Gastroesophageal sphincter (tissue), 3 donors: ENCODE measurements around the gene SMTN.

ENCODE experiments used
- CTCF ChIP-seq, 4 experiments: fragments of 200-600 bp in 2 of 4; fragments of 450-650 bp in 2 of 4; sonication (generic) in 1 of 4; IDR thresholded peaks; one replicate each; pipeline ENCODE4 v1.5.1; 2017 to 2019; ENCODE audit warnings: antibody characterized with exemption in 4 of 4, mild to moderate bottlenecking in 2 of 4, moderate library complexity in 2 of 4
- POLR2A ChIP-seq, 2 donors: fragments of 450-650 bp; IDR thresholded peaks; one replicate each; pipeline ENCODE4 v1.6.1; 2017; ENCODE audit warnings: antibody characterized with exemption in 2 of 2, mild to moderate bottlenecking in 2 of 2, moderate library complexity in 1 of 2
- POLR2AphosphoS5 ChIP-seq: sonication (generic); formaldehyde crosslinking; IDR thresholded peaks from one replicate; pipeline ENCODE4 v1.6.1; 2017; ENCODE audit warnings: antibody characterized with exemption

GRCh38 chr22:31151872-31152271, 70.8 kb downstream of the SMTN start:
- TF ChIP-seq CTCF (IDR thresholded peaks at IDR 0.05) = no peak
- TF ChIP-seq POLR2AphosphoS5 = no peak
- TF ChIP-seq POLR2A (IDR thresholded peaks at IDR 0.05) = no peak
